ENCODE data around the gene ZNF507. TPM values are rescaled to one million over a fixed set of nuclear protein-coding genes. Genes with fewer than 3 reads are reported as not detected.

The ZNF507 gene
- total and polyA plus RNA-seq, 2 experiments from 2014 or later: 4.7 to 11.8 TPM

- Histone ChIP-seq H2AFZ (no peak overlapping the region), H3K79me2 (no peaks in the 10 kb centered on the region), H4K20me1 (ENCODE audit: insufficient read depth, poor library complexity, severe bottlenecking) (no peaks in the 10 kb centered on the region), H3K27me3 (no peaks in the 10 kb centered on the region), H3K4me1 (ENCODE audit: insufficient read depth) (no peaks in the 10 kb centered on the region), H3K9me3 (ENCODE audit: low read depth) (no peaks in the 10 kb centered on the region), H3K36me3 (replicated peaks; ENCODE audit: insufficient read depth, low read depth) (no peaks in the 10 kb centered on the region), H3K27ac (no peak overlapping the region), H3K9me2 (replicated peaks; ENCODE audit: insufficient read depth) (no peaks in the 10 kb centered on the region), H3K4me3 (no peak overlapping the region), H3K4me2 (no peak overlapping the region)
- no peak for DNase-seq (ENCODE audit: low spot score)
- 88% methylated on average over 6 of the region's 6 CpGs for WGBS (ENCODE audit: low lambda C conversion rate, missing lambda C conversion rate)
- no peak for TF ChIP-seq EZH2phosphoT487 (IDR thresholded peaks at IDR 0.05; ENCODE audit: low read depth, severe bottlenecking, unreplicated experiment)
- no peak for TF ChIP-seq EZH2 (IDR thresholded peaks at IDR 0.05; ENCODE audit: borderline replicate concordance)
- TF ChIP-seq CTCF (IDR thresholded peaks at IDR 0.05; ENCODE audit: poor library complexity): no peak
Measured at GRCh38 chr19:32436692-32437091, 91.3 kb downstream of the ZNF507 start.

DNA sequence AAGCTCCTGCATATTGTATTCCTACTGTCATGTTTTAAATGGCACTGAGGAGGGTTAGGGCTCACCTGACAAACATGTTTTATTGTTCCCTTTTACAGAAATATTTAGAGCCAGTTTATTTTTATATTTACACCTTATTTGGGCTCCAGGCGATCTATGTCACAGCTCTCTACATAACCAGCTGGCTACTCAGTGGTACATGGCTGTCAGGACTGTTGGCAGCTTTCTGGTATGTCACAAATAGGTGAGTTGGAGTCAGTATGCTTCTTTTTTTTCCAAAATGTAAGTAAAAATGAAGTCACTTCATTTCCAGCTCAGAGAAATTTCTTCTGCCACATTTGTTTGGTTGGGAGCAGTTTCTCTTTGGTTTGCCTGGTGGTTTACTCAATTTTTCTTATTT lies 91.7 kb downstream of the ZNF507 start:
- H3K4me3 ChIP-seq: no peak overlapping the region
- no peak overlapping the region for H3K4me2 ChIP-seq
- DNase-seq (ENCODE audit: low spot score): no peak
- no peak overlapping the region for H3K27ac ChIP-seq
- 90% methylated on average over 1 of the region's 1 CpG for WGBS (ENCODE audit: low lambda C conversion rate, missing lambda C conversion rate)
- no peak for TF ChIP-seq EZH2phosphoT487 (IDR thresholded peaks at IDR 0.05; ENCODE audit: low read depth, severe bottlenecking, unreplicated experiment)
- TF ChIP-seq EZH2 (IDR thresholded peaks at IDR 0.05; ENCODE audit: borderline replicate concordance): no peak
- no peak for TF ChIP-seq CTCF (IDR thresholded peaks at IDR 0.05; ENCODE audit: poor library complexity)
- no peak overlapping the region for H2AFZ ChIP-seq
- no peaks in the 10 kb centered on the region for H3K36me3 ChIP-seq (replicated peaks; ENCODE audit: insufficient read depth, low read depth)
- no peaks in the 10 kb centered on the region for H3K9me3 ChIP-seq (ENCODE audit: low read depth)
- H3K9me2 ChIP-seq (replicated peaks; ENCODE audit: insufficient read depth): no peaks in the 10 kb centered on the region
- no peaks in the 10 kb centered on the region for H4K20me1 ChIP-seq (ENCODE audit: insufficient read depth, poor library complexity, severe bottlenecking)
- H3K4me1 ChIP-seq (ENCODE audit: insufficient read depth): no peaks in the 10 kb centered on the region
- no peaks in the 10 kb centered on the region for H3K79me2 ChIP-seq
- H3K27me3 ChIP-seq: no peaks in the 10 kb centered on the region

Other genes with a start within 250 kb of the ZNF507 start
- 40.6 and 51.4 TPM in 2 replicates for gene DPY19L3, start 60.2 kb downstream of the ZNF507 start, total RNA-seq
- gene DPY19L3, start 60.2 kb downstream of the ZNF507 start, polyA plus RNA-seq: 9.0 and 12.9 TPM in 2 replicates
- 138 and 149 TPM in 2 replicates for gene PDCD5, start 235.6 kb downstream of the ZNF507 start, total RNA-seq
- 199 and 226 TPM in 2 replicates for gene PDCD5, start 235.6 kb downstream of the ZNF507 start, polyA plus RNA-seq